Endothelial cell of umbilical vein (primary cell): Measurements from ENCODE around the gene DNAJB9. TPM values are rescaled to one million over a fixed set of nuclear protein-coding genes. Genes with fewer than 3 reads are reported as not detected.

Experiments used
- BruUV-seq: library from RNA; stranded (reverse); fragments of 400-500 nt; replicated peaks from 2 replicates; lab custom pipeline; 2021; lab: Mats Ljungman, UMichigan
- CTCF ChIA-PET: fragments of 300-600, 350-600 bp; sonication (Branson Sonifier 250); formaldehyde crosslinking; loops from one replicate; lab custom pipeline; 2021; ENCODE audit warnings: antibody characterized with exemption, inconsistent platforms; lab: Charles Lee
- POLR2A ChIA-PET: fragments of 300-600, 350-600 bp; sonication (Branson Sonifier 250); formaldehyde crosslinking; loops from one replicate; lab custom pipeline; 2021; ENCODE audit warnings: antibody characterized with exemption, inconsistent platforms; lab: Charles Lee
- DNase-seq: peaks from one replicate; pipeline ENCODE4 v3.0.0-alpha.2; 2011; ENCODE audit warnings: low read depth, low spot score
- FAIRE-seq: peaks from 2 replicates; lab custom pipeline; 2011; peaks lifted over from hg19 to GRCh38; lab: Jason Lieb, UNC
- H2AFZ ChIP-seq: 2 replicates; pipeline ENCODE4 v1.6.0; 2012; ENCODE audit warnings: low read depth, low read length, control low read depth, inconsistent platforms
- H3K27ac ChIP-seq: 2 replicates; pipeline ENCODE4 v1.5.1; 2011; ENCODE audit warnings: low read depth, mild to moderate bottlenecking, control low read depth, low read length, moderate library complexity; ENCODE audit not compliant: insufficient read depth
- H3K27me3 ChIP-seq, 2 experiments: 2 replicates each; pipeline versions ENCODE4 v1.6.0 to v1.6.1; 2011; ENCODE audit warnings: low read length in 2 of 2, mixed read lengths in 1 of 2; ENCODE audit not compliant: control insufficient read depth in 2 of 2, insufficient read depth in 2 of 2
- H3K36me3 ChIP-seq, 2 experiments: 2 replicates in 1 of 2; 3 replicates in 1 of 2; pipeline ENCODE4 v1.5.1; 2011; ENCODE audit warnings: low read length in 2 of 2, mild to moderate bottlenecking in 1 of 2, moderate library complexity in 1 of 2; ENCODE audit not compliant: control insufficient read depth in 2 of 2, insufficient read depth in 2 of 2; ENCODE audit errors: extremely low read depth in 1 of 2
- H3K4me1 ChIP-seq: 3 replicates; pipeline ENCODE4 v1.5.1; 2011; ENCODE audit warnings: mild to moderate bottlenecking, low read length; ENCODE audit not compliant: control insufficient read depth, insufficient read depth; ENCODE audit errors: extremely low read depth
- H3K4me2 ChIP-seq: 2 replicates; pipeline ENCODE4 v1.6.1; 2011; ENCODE audit warnings: low read length, control low read depth, mixed read lengths; ENCODE audit not compliant: insufficient read depth
- H3K4me3 ChIP-seq, 3 experiments: fragments of 200-600 bp in 1 of 3; sonication (generic), shearing (Covaris generic) in 1 of 3; replicated peaks in 1 of 3; 2 replicates each; pipeline ENCODE4 v1.5.1; 2011 to 2016; ENCODE audit warnings: control low read depth in 3 of 3, low read length in 3 of 3, mild to moderate bottlenecking in 2 of 3, inconsistent platforms in 1 of 3, low read depth in 1 of 3, moderate library complexity in 1 of 3; ENCODE audit not compliant: insufficient read depth in 1 of 3
- H3K79me2 ChIP-seq: 2 replicates; pipeline ENCODE4 v1.6.0; 2012; ENCODE audit warnings: low read length, inconsistent platforms; ENCODE audit not compliant: control insufficient read depth, insufficient read depth
- H3K9ac ChIP-seq: replicated peaks from 2 replicates; pipeline ENCODE3; 2011; ENCODE audit warnings: low read length, control low read depth; ENCODE audit not compliant: insufficient read depth; ENCODE audit errors: extremely low read depth
- H3K9me1 ChIP-seq: replicated peaks from 3 replicates; pipeline ENCODE4 v1.6.0; 2011; ENCODE audit warnings: mild to moderate bottlenecking, low read length; ENCODE audit not compliant: control insufficient read depth, insufficient read depth; ENCODE audit errors: extremely low read depth
- H3K9me3 ChIP-seq: replicated peaks from 2 replicates; pipeline ENCODE4 v1.5.1; 2012; ENCODE audit warnings: low read length, inconsistent platforms; ENCODE audit not compliant: control insufficient read depth, insufficient read depth
- H4K20me1 ChIP-seq: replicated peaks from 2 replicates; pipeline ENCODE3; 2011; ENCODE audit warnings: mild to moderate bottlenecking, low read length; ENCODE audit not compliant: control insufficient read depth, insufficient read depth; ENCODE audit errors: extremely low read depth
- CTCF ChIP-seq, 2 donors: IDR thresholded peaks; 1 replicate in 1 of 2; 2 replicates in 1 of 2; pipeline ENCODE4 v1.5.1; 2011; ENCODE audit warnings: low read length in 2 of 2, mild to moderate bottlenecking in 2 of 2, moderate library complexity in 2 of 2, control low read depth in 1 of 2, inconsistent platforms in 1 of 2, low read depth in 1 of 2; ENCODE audit not compliant: insufficient read depth in 1 of 2; ENCODE audit errors: extremely low read depth in 1 of 2
- EZH2 ChIP-seq: IDR thresholded peaks from 2 replicates; pipeline ENCODE4 v1.6.1; 2012; ENCODE audit warnings: borderline replicate concordance, low read depth, mild to moderate bottlenecking, moderate library complexity, low read length, inconsistent platforms; ENCODE audit not compliant: severe bottlenecking
- FOS ChIP-seq: IDR thresholded peaks from 2 replicates; pipeline ENCODE4 v1.6.1; 2011; ENCODE audit warnings: mild to moderate bottlenecking, low read length, moderate library complexity, borderline replicate concordance; ENCODE audit not compliant: insufficient read depth
- GATA2 ChIP-seq: IDR thresholded peaks from 2 replicates; pipeline ENCODE4 v1.7.0; 2011; ENCODE audit warnings: low read depth, mild to moderate bottlenecking, moderate library complexity, mixed read lengths, low read length; ENCODE audit not compliant: insufficient read length, insufficient read depth
- JUN ChIP-seq: IDR thresholded peaks from 2 replicates; pipeline ENCODE4 v1.6.1; 2011; ENCODE audit warnings: borderline replicate concordance, low read depth; ENCODE audit not compliant: insufficient read length, insufficient read depth
- MAX ChIP-seq: IDR thresholded peaks from 2 replicates; pipeline ENCODE4 v1.6.1; 2011; ENCODE audit not compliant: insufficient read depth, insufficient read length
- MYC ChIP-seq: IDR thresholded peaks from one replicate; pipeline ENCODE4 v1.6.1; 2011; ENCODE audit warnings: mild to moderate bottlenecking, low read depth, low read length
- POLR2A ChIP-seq: IDR thresholded peaks from 2 replicates; pipeline ENCODE4 v1.6.1; 2012; ENCODE audit warnings: low read depth, mild to moderate bottlenecking, control low read depth, low read length
- POLR2AphosphoS5 ChIP-seq: IDR thresholded peaks from 2 replicates; pipeline ENCODE4 v1.6.1; 2012; ENCODE audit warnings: low read depth, mild to moderate bottlenecking, control low read depth, low read length, moderate library complexity; ENCODE audit not compliant: insufficient read depth
- dilution Hi-C: fragments of 300-500 bp; cut with MboI; formaldehyde crosslinking; loops from one replicate; pipeline ENCODE4 v1.15.0; 2019; ENCODE audit warnings: low sequenced_read_pairs; ENCODE audit not compliant: extremely low pct_ligation_motif_present
- intact Hi-C: fragments of 100-400 bp; cut with micrococcal nuclease; formaldehyde crosslinking; loops from one replicate; pipeline ENCODE4 v1.10.0; 2022
- polyA plus RNA-seq, 4 experiments: library from polyadenylated mRNA; depleted of rRNA in 3 of 4; stranded (reverse) in 3 of 4; unstranded in 1 of 4; fragments of >200 nt; gene quantifications; 2 replicates each; pipeline versions ENCODE4 v1.2.1 to v1.2.3, GENCODE V29; 2011 to 2012; ENCODE audit warnings: missing spikeins in 1 of 4
- total RNA-seq: library from RNA; stranded (reverse); gene quantifications from 2 replicates; pipeline ENCODE4 v1.2.3, GENCODE V29; 2021

The DNAJB9 gene
- total and polyA plus RNA-seq, 2 donors (not counting 3 experiments of a cell fraction or from before 2014, with no cell fraction given): 11.7 to 11.9 TPM

- TF ChIP-seq FOS (no peak), EZH2 (no peak), MAX (no peak), GATA2 (no peak), JUN (no peak), MYC (no peak), CTCF (IDR thresholded peaks at IDR 0.05; ENCODE audit: extremely low read depth in 1 of 2, insufficient read depth in 1 of 2, low read depth in 1 of 2, low read length in 2 of 2) (no peak), POLR2A (no peak), POLR2AphosphoS5 (no peak)
- ChIA-PET CTCF (interaction anchor here (0.8 kb wide), 1 partner anchor 23 kb away, joined by 3 read pairs; the partner anchor contains the start of genes DNAJB9 and THAP5), POLR2A (no interaction called here)
- no peak overlapping the region for H3K9ac ChIP-seq
- H2AFZ ChIP-seq: no peak overlapping the region
- dilution Hi-C loops: no loop called here
- H3K79me2 ChIP-seq: no peaks in the 10 kb centered on the region
- no peaks in the 10 kb centered on the region for H4K20me1 ChIP-seq
- H3K9me3 ChIP-seq: no peaks in the 10 kb centered on the region
- no peaks in the 10 kb centered on the region for H3K9me1 ChIP-seq
- H3K27me3 ChIP-seq: peaks cover 14 to 16% of the 10 kb centered on the region in 2 experiments
- no peaks in the 10 kb centered on the region for H3K36me3 ChIP-seq
- no peaks in the 10 kb centered on the region for H3K4me1 ChIP-seq
- FAIRE-seq (no peak), DNase-seq (no peak)
- H3K4me2 ChIP-seq: no peak overlapping the region
- BruUV-seq: no TSS peak
- no peak overlapping the region for H3K27ac ChIP-seq
- no peak overlapping the region for H3K4me3 ChIP-seq
- intact Hi-C loops: no loop called here
These were observed 23.1 kb downstream of the DNAJB9 start for GRCh38 chr7:108592646-108593201.
